Measurements from ENCODE around the gene SHH.

DNA sequence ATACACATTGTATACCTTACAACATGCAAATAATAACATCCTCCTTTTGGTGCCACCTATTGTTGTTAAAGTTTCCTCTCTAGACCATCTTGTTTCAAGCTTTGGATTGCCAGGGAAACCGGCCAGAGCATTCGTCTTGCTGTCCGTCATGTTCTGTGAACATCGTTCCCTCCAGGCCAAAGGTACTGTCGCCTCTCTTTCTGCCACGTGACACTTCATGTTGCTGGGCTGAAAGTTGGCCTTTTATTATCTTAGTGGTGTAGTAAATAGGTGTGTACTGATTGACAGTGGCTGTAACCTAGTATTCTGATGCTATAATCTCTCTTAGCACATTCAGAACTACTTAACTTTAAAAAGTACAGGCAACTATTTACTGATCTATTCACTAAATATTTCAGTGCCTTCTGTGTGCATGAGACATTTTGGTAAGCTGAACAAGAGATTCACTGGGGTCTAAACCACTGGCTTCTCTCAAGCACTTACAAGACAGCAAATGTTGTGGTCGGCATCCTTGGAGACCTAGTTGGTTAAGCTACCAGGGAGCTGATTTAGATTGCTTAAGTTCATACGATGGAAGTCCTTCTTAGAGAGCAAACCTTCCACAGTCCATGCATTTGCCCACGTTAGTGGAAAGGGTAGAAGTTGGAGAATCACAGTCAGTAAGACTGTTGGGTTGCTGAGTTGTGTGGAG is 52.4 kb downstream of the SHH start:
- TF ChIP-seq, protein P1, sequence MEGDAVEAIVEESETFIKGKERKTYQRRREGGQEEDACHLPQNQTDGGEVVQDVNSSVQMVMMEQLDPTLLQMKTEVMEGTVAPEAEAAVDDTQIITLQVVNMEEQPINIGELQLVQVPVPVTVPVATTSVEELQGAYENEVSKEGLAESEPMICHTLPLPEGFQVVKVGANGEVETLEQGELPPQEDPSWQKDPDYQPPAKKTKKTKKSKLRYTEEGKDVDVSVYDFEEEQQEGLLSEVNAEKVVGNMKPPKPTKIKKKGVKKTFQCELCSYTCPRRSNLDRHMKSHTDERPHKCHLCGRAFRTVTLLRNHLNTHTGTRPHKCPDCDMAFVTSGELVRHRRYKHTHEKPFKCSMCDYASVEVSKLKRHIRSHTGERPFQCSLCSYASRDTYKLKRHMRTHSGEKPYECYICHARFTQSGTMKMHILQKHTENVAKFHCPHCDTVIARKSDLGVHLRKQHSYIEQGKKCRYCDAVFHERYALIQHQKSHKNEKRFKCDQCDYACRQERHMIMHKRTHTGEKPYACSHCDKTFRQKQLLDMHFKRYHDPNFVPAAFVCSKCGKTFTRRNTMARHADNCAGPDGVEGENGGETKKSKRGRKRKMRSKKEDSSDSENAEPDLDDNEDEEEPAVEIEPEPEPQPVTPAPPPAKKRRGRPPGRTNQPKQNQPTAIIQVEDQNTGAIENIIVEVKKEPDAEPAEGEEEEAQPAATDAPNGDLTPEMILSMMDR (optimal IDR thresholded peaks at IDR 0.05 in 1 of 3, IDR thresholded peaks at IDR 0.05 in 1 of 3, conservative IDR thresholded peaks at IDR 0.05 in 1 of 3; ENCODE audit: extremely low read depth in 1 of 3, insufficient read depth in 2 of 3, low read length in 3 of 3): no peak
- TF ChIP-seq EZH2 (IDR thresholded peaks at IDR 0.05; ENCODE audit: low read length): no peak
